Measurements from ENCODE around the gene LMAN1L. TPM values are rescaled to one million over a fixed set of nuclear protein-coding genes. Genes with fewer than 3 reads are reported as not detected.
A peak's percentile ranks its signal among the peaks of the same experiment; 100 is the strongest.

The LMAN1L gene
- total RNA-seq, 1 donor: 0.27 TPM

DNA sequence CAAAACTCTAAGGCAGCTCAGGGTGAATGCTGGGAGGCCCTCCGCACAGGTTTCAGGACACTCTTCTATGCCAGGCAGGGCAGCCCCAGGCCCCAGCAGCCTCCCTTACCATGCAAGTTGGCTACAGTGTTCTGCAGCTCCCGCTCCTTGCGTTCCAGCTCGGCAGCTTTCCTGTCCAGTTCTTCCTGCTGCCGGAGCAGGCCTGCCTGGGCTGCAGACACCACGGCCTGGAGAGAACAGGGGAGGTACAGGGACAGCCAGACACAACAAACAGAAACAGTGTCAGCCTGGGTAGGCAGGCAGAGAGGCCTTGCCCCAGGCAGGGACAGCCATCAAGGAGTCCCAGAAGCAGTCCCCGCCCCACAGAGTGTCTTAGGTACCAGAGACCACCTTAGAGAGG, 39.3 kb downstream of the LMAN1L start:
- DNase-seq (ENCODE audit: low read depth in 2 of 3, low spot score in 2 of 3): no peak

DNA sequence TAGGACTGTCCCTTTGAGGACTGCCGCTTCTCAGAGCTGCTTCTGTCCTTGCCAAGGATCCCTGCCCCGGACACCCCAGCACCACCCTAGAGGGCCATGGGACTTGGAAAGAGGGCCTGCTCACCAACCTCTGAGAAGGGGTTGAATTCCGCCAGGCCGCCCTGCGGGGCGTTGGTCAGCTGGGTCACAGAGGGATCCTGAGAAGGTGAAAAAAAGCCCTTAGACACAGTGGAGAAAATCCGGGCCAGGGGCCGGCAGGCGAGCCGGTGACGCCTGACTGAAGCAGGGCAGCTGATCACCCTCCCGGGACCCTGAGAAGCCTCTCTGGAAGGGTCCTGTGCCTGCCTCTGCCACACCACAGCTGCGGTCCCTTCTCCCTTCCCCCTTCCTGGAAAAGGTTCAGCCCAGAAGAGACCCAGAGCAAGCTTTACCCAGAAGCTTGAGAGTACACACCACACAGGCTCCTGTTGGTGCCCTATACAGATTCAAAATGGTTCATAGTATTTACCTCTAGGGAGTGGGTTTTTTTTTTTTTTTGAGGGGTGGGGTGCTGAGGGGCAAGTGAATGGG, 41.9 kb downstream of the LMAN1L start:
- DNase-seq (ENCODE audit: low read depth in 2 of 3, low spot score in 2 of 3): no peak

DNA sequence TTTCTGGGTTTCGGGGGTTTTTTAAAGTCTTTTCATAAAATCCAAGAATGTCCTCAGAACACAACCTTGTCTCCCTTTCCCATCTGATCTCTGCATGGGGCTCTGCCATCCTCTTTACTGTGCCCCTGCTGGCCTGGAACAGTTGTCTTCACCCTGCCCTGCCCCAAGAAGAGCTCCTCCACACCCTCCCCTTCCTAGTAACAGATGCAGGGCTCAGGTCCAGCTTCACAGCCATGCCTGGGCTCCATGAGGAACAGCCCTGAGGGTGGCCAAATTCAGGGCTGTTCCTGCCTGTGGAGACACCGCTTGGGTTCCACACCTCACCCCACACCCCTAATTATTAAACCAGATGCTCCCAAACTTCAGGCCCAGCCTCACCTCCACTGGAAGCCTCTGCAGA, 43.2 kb downstream of the LMAN1L start:
- no peak for DNase-seq (ENCODE audit: low read depth in 2 of 3, low spot score in 2 of 3)

DNA sequence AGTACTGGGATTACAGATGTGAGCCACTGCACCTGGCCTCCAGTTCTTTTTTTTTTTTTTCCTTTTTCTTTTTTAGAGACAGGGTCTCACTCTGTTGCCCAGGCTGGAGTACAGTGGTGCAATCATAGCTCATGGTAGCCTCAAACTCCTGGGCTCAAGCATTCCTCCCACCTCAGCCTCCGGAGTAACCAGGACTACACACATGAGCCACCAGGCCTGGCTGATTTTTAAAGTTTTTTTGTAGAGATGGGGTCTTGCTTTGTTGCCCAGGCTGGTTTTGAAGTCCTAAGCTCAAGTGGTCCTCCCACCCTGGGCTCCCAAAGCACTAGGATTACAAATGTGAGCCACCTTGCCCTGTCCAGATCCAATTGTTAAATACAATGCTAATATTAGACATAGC, 43.9 kb downstream of the LMAN1L start:
- DNase-seq (ENCODE audit: low read depth in 2 of 3, low spot score in 2 of 3): no peak

DNA sequence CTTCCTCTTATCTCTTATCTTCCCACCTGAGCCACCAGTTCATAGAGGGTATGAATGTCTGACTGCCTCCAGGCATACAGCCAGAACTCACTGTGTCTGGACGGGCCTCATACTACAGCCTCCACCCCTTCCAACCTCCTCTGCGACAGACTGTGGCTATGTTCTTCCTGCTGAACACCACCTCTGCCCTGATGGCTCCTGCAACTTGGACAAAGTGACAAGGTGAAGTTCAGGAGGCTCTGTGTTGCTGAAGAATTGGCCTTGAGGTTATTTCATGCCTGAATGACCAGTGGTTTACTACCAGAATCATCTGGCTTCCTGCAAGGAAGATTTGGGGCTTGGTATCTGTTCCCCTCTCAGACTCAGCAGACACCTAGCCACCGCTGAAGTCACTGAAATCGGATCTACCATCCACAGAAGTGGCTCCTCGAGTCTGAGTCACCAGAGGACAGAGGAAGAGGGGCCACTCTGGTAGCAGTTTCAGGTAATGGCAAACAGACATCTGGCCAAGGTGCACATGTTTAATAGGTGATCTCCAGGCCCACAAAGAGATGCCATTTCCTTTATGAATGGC, 44.5 kb downstream of the LMAN1L start:
- no peak for DNase-seq (ENCODE audit: low read depth in 2 of 3, low spot score in 2 of 3)

DNA sequence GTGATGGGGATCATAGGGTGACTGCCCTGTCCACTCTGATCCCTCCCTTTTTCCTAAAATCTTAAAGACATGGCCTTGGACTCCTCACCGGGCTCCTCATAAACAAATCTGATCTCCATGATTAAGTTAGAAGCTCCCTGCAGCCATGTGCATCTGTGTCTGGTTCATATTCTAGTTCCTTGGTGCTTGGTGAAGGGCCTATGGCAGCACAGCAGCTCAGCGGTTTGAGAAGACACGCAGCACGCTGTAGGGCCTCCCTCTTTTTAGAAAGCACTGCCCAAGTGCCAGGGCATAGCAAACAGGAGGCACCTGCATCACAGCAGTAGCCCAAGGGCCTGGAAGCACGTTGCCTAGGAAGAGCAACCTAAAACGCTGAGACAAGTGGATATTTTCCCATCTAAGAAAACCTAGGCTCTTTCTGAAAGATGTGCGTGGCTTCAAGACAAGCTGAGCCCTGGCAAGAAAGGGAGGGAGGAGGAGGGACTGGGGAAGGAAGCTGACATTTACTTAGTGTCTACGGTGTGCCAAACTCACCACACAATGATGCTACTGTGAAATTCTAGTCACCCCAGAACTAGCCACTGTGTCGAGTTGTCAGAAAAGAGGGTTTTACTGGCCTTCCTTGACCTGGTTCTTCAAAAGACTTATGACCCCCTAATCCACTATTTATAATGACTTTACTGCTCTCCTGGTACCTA, 45.2 kb downstream of the LMAN1L start:
- no peak for DNase-seq (ENCODE audit: low read depth in 2 of 3, low spot score in 2 of 3)

DNA sequence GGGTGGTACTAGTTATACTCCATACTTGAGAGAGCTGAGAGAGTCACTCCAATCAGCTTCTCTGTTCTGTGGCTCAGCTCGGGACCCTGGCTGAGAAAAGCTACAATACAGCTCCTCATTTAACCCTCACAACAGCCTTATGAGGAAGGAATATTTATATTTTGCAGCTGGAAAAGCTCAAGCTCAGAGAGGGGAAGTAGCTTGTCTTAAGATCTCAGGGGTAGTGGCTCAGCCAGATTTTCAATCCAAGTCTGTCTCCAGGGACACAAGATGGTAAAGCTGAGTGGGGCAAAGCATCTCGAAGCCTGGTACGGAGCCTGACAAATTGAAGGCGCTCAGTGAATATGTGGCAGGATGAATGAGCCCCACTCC, 45.7 kb downstream of the LMAN1L start:
- no peak for DNase-seq (ENCODE audit: low read depth in 2 of 3, low spot score in 2 of 3)

DNA sequence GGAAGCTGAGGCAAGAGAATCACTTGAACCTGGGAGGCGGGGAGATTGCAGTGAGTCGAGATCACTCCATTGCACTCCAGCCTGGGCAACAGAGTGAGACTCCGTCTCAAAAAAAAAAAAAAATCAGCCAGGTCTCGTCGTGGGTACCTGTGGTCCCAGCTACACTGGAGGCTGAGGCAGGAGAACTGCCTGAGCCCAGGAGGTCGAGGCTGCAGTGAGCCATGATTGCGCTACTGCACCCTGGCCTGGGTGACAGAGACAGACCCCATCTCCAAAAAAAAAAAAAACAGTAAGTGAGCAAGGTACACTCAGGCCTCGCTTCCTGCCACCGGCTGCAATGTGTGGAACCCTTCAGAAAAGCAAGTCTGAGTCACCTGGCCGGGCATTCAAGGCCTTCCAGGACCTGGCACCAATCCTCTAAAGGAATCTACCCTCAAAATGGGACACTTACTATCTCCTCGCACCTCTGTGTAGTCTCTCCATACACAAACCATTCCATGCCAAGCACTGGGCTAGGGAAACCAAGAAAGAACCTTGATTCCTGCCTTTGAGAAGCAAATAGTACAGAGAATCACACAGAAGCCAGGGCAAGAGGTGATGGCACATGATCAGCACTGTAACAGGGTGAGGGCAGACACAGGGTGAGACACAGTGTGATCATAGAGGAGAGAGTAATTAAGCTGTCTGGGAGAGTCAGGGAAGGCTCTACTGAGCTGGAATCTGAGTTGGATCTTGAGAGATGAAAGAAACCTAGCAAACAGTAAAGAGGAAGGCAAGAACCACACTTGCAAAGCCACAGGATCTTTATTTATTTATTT, 50.8 kb downstream of the LMAN1L start:
- no peak for DNase-seq (ENCODE audit: low read depth in 2 of 3, low spot score in 2 of 3)

DNA sequence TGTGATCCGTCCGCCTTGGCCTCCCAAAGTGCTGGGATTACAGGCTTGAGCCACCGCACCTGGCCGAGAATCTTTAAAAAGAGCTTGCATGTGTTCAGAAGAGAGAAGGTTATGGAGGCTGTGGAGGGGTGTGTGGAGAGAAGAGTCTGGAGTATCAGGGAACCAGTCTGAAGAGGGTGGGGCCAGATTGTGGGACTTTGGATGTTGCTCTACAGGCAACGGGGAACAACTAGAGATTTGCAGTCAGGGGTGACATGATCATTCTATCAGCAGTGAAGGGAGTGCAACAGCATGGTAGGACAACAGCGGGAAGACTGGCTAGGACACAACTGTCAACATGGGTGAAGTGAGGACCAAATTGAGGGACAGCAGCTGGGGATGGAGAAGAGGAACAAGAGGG, 51.7 kb downstream of the LMAN1L start:
- DNase-seq (ENCODE audit: low read depth in 2 of 3, low spot score in 2 of 3): no peak

DNA sequence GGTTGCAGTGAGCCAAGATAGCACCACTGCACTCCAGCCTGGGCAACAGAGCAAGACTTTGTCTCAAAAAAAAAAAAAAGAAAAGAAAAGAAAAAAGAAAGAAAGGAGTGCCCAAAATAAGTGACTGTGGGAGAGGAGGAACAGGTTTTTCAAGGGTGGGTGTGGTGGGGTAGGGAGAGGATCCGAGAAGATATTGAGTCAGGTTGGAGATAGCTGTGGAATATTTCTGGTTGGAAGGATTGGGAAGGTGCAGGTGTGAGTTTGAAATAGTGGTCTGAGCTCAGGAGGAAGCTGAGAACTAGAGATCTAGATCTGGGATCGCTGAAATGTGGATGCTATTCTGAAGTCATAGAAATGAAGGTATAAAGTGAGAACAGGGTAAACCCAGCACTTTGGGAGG, 52.7 kb downstream of the LMAN1L start:
- no peak for DNase-seq (ENCODE audit: low read depth in 2 of 3, low spot score in 2 of 3)

DNA sequence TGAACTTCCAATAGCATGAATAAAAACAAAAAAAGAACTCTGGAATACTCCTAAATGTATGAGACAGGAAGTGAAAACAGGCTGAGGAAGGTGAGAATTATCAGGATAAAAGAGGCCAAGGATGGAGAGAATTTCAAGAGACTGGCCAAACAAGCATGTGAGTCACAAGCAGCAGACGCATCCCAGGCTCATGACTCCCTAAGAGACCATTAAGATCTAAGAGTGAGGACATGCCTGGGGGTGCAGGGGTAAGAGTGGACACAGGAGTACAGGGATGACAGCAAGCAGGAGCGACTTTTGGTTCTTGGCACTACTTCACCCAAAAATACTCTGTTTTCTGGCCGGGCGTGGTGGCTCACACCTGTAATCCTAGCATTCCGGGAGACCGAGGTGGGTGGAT, 53.5 kb downstream of the LMAN1L start:
- DNase-seq (ENCODE audit: low read depth in 2 of 3, low spot score in 2 of 3): no peak

DNA sequence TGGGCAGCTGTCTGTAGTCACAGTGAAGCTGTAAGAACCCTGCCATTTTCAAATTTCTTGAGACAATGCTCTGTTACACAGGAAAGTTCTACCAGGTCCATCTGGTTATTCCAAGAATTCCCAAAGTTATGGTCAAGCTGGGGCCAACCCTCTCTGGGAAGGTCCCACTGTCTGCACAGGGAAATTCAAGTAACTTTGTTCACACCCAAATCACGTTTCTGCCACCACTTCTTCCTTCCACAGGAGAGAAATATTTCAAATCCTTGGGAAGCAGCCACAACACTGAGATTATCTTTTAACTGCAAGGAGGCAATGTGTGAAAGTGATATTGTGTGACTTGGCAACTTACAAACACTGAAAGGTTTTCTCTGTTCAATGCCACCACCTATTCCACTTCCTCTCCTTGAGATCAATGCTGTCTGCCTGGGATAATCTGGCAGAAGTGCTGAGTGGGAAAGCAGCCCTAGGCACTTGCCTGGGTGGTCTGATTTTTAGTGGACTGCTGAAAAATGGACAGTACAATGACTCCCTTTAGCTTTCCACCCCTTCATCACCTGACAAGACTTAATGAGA, 54.9 kb downstream of the LMAN1L start:
- DNase-seq (ENCODE audit: low read depth in 2 of 3, low spot score in 2 of 3): no peak

DNA sequence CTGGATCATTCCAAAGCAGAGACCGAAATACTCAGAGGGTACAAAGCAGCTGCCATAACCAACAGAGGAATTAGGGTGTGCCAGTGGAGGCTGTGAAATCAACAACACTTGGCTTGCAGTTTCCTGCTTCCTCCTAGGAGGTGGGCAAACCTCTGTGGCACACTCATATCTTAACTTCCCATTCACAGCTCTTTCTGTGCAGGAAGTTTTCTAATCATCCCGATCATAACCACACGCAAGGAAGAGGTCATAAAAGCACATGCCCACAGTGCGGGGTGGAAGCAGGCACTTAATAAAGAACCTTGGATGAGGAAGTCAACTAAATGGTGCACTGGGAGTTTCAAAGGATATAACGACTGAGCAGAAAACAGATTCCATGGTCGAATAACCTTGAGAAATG, 55.4 kb downstream of the LMAN1L start:
- DNase-seq (ENCODE audit: low read depth in 2 of 3, low spot score in 2 of 3): peak in 2 of 3 donors; percentile 79 to 86

DNA sequence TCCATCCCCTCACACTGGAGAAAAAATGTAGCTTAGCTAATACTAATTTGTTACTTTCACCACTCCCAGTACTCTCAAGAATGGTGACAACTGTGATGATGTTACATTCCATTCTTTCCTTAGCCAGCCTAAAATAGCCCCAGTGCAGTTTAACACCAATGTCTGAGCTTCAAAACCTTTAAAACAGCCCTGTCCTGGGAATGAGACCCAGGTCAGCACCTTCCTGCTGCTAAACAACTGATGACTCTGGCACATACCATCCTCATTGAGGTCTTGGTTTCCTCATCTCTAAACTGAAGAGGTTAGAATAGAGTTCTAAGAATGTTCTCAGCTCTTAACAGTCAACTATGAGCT, 56.7 kb downstream of the LMAN1L start:
- DNase-seq (ENCODE audit: low read depth in 2 of 3, low spot score in 2 of 3): no peak

DNA sequence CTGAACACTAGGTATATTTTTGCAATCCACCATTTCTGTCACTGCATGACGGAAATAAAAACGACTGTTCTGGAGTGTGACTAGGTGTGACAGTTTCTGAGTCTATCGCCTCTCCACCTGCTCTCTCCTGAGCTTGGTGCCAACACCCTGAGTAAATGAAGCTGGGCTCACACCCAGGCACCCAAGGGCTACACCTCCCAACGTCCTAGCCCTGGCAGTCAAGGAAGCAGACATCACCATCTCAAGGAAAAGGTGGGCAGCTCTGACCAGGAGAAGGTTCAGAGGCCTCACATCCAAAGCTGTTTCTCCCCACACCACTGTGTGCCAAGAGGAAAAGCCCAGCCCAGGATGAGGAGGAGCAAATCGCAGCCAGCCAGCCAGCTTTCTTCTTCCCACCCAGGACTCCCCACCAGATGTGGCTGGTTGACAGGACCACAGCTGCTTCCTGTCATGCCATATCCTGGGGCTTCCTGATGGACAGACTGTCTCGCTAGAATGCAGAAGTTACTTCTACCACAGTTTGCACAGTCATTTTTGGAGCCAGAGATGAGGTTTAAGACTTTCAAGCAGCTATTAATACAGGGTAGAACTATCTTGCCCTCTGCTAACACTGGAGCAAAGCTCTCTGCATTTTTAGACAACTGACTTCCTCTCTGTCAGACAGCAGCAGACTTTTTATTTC, 57.2 kb downstream of the LMAN1L start:
- DNase-seq (ENCODE audit: low read depth in 2 of 3, low spot score in 2 of 3): peak in 2 of 3 donors; percentile 93 to 98

DNA sequence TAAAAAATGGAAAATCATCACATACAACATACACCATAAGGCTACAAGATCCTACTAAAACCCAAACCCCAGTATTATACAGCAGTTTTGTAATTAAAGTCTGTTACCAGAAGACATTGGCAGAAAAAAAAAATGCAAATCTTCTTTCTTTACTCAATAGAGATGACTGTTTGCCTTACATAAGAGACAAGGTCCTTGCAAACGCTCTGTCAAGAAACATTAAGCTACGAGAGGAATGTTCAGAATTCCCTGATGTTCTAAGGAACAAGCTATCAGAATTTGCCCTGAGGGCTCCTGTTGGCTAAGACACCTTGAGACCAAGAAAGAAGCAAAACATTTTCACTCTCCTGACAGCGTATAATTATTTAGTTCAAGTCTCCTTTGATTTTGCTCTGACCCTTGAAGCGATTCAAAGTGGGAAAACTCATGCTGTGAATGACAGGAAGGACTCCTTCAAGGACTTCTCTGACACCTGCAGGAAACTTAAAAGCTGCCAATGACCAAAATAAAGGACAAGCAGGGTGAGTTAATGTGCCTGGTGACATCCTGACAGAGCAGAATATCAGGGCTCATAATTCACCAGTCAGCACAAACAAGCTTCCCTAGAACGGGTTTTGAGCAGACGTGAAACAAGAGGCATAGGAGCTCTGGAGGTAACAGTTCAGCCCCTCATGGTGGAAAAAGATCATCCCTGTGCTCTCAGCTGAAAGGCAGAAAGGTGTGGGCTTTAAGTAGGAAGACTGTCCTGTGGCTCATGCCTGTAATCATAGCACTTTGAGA, 58.0 kb downstream of the LMAN1L start:
- DNase-seq (ENCODE audit: low read depth in 2 of 3, low spot score in 2 of 3): no peak

DNA sequence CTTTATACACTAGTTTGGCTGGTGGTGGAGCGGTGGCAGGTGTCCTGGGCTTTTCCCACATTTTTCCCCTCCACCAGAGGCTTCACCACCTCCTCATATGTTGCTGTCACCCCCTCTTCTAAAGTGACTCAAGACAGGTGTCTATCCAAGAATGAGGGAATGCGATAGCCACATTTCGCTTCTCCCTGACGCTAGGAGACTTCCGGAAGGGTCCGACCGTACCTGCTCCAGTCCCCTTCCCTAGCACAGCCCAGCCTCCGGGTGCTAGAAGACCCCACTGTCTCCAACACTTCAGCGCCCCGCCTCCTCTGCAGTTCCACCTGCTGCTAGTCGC, 60.0 kb downstream of the LMAN1L start:
- no peak for DNase-seq (ENCODE audit: low read depth in 2 of 3, low spot score in 2 of 3)

DNA sequence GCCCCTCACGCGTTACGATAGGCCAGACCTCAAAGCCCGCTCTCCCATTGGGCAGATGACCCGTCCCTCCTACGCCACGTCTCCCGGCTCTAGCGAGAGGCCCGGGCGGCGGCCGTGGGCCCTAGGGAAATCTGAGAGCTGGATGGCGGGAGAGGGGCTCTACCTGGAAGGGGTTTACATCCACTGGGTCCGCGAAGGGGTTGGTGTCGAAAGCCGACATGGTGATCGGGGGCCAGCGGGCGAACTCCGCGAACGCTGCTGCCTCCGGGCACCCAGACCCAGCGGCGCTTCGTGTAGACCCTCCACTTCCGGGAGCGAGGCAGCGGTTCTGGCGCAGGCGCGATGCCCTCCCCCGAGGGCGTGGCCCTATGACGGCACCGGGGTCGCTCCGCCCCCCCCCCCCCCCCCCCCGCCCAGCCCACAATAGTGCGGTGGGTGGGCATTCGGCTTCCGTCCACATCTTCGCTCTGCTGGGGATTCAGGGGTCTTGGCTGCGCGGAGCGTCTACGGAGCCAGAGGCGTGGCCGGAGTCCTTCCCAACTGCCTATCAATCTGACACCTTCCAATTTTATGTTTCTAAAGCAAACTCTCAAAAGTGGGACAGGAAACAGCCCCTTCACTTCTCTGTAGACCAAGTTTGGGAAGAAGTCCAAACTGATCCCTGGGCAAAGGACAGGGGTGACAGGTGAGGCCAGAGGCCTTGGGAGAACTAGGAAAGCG, 60.6 kb downstream of the LMAN1L start, which contains the start of gene SCAMP2:
Gene SCAMP2, minus strand, starts transcription at position 330 of the 720 bp plus-strand sequence. Its CDS starts 110 bp downstream, at position 220.
- DNase-seq (ENCODE audit: low read depth in 2 of 3, low spot score in 2 of 3): peak; percentile 81 to 97 (median 93)

DNA sequence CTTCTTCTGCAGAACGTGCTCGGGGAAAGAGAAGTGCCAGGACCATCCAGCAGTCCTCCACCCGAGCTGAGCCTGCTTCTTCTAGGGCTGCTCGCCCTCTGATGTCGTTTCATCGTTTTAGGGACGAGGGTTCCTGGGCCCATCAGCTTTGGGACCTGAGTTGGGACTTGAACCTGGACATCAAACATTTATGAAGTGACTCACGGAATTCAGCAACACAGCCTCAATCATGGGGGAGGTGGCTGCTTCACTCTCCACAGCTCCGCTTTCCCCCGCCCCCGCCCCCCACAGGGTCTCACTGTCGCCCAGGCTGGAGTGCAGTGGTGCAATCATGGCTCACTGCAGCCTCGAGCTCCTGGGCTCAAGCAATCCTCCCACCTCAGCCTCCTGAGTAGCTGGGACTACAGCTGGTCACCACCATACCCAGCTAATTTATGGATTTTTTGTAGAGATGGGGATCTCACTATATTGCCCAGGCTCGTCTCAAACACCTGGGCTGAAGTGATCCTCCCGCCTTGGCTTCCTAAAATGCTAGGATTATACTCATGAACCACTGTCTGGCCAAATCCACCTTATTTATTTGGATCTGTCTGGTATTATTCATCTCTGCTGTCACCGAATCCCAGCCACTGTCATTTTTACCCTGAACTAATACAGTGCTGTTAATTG, 61.3 kb downstream of the LMAN1L start:
- peak in 1 of 3 donors; percentile 19 for DNase-seq (ENCODE audit: low read depth in 2 of 3, low spot score in 2 of 3)
